Thoracic aorta (tissue), 2 donors: ENCODE measurements around the gene GATA1. TPM values are rescaled to one million over a fixed set of nuclear protein-coding genes. Genes with fewer than 3 reads are reported as not detected.

ENCODE experiments used
- ATAC-seq: fragments of 150-250 bp; one replicate; pipeline ENCODE4 v1.8.0; 2017; ENCODE audit warnings: low read depth; ENCODE audit not compliant: insufficient number of reproducible peaks, low FRiP score
- DNase-seq: peaks from one replicate; pipeline ENCODE4 v3.0.0-alpha.2; 2020; ENCODE audit warnings: low spot score
- H3K27ac ChIP-seq, 2 donors: fragments of 200-600 bp; sonication (generic); 1 replicate in 1 of 2; 2 replicates in 1 of 2; pipeline ENCODE4 v1.5.1; 2016; ENCODE audit warnings: mild to moderate bottlenecking in 2 of 2, moderate library complexity in 2 of 2
- H3K27me3 ChIP-seq: fragments of 200-600 bp; sonication (generic); replicated peaks from 2 replicates; pipeline ENCODE4 v1.6.0; 2016; ENCODE audit warnings: mild to moderate bottlenecking; ENCODE audit not compliant: insufficient read depth
- H3K36me3 ChIP-seq: fragments of 200-600 bp; sonication (generic); one replicate; pipeline ENCODE4 v1.5.1; 2016
- H3K4me1 ChIP-seq, 2 donors: fragments of 200-600 bp; sonication (generic); 1 replicate in 1 of 2; 2 replicates in 1 of 2; pipeline versions ENCODE4 v1.5.1 to v1.6.0; 2016; ENCODE audit warnings: low read depth in 2 of 2, mild to moderate bottlenecking in 1 of 2; ENCODE audit not compliant: control insufficient read depth in 1 of 2
- H3K4me3 ChIP-seq: fragments of 200-600 bp; sonication (generic); 2 replicates; pipeline ENCODE4 v1.5.1; 2016; ENCODE audit warnings: mild to moderate bottlenecking
- H3K9me3 ChIP-seq: fragments of 200-600 bp; sonication (generic); 2 replicates; pipeline ENCODE4 v1.5.1; 2016
- total RNA-seq, 2 donors: library from RNA; depleted of rRNA; stranded (reverse); fragments of >200 nt; gene quantifications; one replicate each; pipeline versions ENCODE4 v1.1.0 to v1.2.3, GENCODE V29; 2016
- TF ChIP-seq, protein P1 (sequence below): fragments of 200-600 bp; sonication (generic); IDR thresholded peaks from one replicate; pipeline ENCODE4 v1.5.1; 2019; ENCODE audit warnings: antibody characterized with exemption

GATA1 gene
- total RNA-seq, 2 donors from 2014 or later = 1.4 TPM; not detected in 1

DNA sequence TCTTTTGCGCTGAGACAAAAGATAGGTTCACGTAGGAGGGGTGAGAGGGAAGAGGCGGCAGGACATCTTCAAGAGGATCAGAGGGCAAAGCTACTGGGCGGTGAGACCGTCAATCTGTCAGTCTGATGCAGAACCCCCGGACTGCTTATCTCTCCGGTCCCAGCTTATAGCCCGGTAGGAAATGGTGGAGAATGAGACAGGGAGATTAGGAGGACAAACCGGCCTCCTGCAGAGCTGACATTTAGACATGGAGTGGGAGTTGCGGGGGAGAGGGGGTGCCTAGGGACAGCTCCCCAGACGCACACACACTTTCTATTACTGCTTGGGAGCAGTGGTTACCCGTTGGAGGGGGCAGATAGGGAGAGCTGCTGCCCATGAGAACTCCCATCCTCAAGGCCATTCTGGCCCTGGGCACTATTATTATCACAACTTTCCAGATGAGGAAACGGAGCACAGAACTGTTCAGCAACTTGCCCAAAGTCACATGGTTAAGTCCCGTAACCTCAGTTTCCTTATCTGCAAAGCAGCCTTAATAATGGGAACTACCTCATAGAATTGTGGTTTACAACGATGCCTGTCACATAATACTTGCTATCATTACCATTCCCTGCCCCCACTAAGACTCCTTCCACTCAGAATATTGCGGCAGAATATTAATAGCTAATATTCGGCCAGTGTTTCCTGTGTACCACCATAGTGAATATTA lies 14.3 kb downstream of the GATA1 start:
- Histone ChIP-seq H3K27me3 (no peaks in the 10 kb centered on the region), H3K4me3 (peak overlapping the region; percentile 81), H3K9me3 (no peaks in the 10 kb centered on the region), H3K27ac (peak overlapping the region; percentile 89 to 91), H3K36me3 (no peaks in the 10 kb centered on the region), H3K4me1 (no peaks in the 10 kb centered on the region)
- TF ChIP-seq, protein P1, sequence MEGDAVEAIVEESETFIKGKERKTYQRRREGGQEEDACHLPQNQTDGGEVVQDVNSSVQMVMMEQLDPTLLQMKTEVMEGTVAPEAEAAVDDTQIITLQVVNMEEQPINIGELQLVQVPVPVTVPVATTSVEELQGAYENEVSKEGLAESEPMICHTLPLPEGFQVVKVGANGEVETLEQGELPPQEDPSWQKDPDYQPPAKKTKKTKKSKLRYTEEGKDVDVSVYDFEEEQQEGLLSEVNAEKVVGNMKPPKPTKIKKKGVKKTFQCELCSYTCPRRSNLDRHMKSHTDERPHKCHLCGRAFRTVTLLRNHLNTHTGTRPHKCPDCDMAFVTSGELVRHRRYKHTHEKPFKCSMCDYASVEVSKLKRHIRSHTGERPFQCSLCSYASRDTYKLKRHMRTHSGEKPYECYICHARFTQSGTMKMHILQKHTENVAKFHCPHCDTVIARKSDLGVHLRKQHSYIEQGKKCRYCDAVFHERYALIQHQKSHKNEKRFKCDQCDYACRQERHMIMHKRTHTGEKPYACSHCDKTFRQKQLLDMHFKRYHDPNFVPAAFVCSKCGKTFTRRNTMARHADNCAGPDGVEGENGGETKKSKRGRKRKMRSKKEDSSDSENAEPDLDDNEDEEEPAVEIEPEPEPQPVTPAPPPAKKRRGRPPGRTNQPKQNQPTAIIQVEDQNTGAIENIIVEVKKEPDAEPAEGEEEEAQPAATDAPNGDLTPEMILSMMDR = no peak
- DNase-seq = no peak
- no peak for ATAC-seq

- TF ChIP-seq, protein P1 = no peak
- Histone ChIP-seq H3K27ac (peak within 1 kb of the TSS; percentile 96), H3K9me3 (no peaks in the 10 kb centered on the region), H3K4me1 (no peaks in the 10 kb centered on the region), H3K4me3 (peak within 1 kb of the TSS; percentile 81), H3K27me3 (no peaks in the 10 kb centered on the region), H3K36me3 (no peaks in the 10 kb centered on the region)
- DNase-seq (peak; percentile 82), ATAC-seq (peak; percentile 91)
Measured at GRCh38 chrX:48801280-48802088, 15.1 kb downstream of the GATA1 start, which contains the start of gene HDAC6. HDAC6 (plus strand) TSS chrX:48802067; CDS start chrX:48802693, 626 bp downstream.

GRCh38 chrX:48802089-48802904 lies 15.9 kb downstream of the GATA1 start:
- no peaks in the 10 kb centered on the region for H3K4me1 ChIP-seq
- TF ChIP-seq, protein P1 = no peak
- no peaks in the 10 kb centered on the region for H3K27me3 ChIP-seq
- peak overlapping the region; percentile 96 for H3K27ac ChIP-seq
- H3K36me3 ChIP-seq = no peaks in the 10 kb centered on the region
- peak; percentile 65 for DNase-seq
- H3K4me3 ChIP-seq = peak overlapping the region; percentile 80
- peak; percentile 66 for ATAC-seq
- H3K9me3 ChIP-seq = no peaks in the 10 kb centered on the region

- ATAC-seq (no peak), DNase-seq (no peak)
Measured at GRCh38 chrX:48802905-48803200, 16.5 kb downstream of the GATA1 start.

More at GRCh38 chrX:48802905-48803200, 16.5 kb downstream of the GATA1 start:
- Histone ChIP-seq H3K4me1 (no peaks in the 10 kb centered on the region), H3K36me3 (no peaks in the 10 kb centered on the region), H3K4me3 (peak overlapping the region; percentile 80), H3K27me3 (no peaks in the 10 kb centered on the region), H3K9me3 (no peaks in the 10 kb centered on the region), H3K27ac (peak overlapping the region; percentile 96)
- TF ChIP-seq, protein P1 = no peak
